Common myeloid progenitor, CD34-positive (primary cell): Measurements from ENCODE around the gene ROBO1.

Experiments
- CTCF ChIA-PET: fragments of 350-600 bp; sonication (Branson Sonifier 250); formaldehyde crosslinking; loops from one replicate; lab custom pipeline; 2021; ENCODE audit warnings: antibody characterized with exemption; lab: Charles Lee
- POLR2A ChIA-PET: fragments of 350-600 bp; sonication (Branson Sonifier 250); formaldehyde crosslinking; loops from one replicate; lab custom pipeline; 2021; ENCODE audit warnings: antibody characterized with exemption; lab: Charles Lee
- DNase-seq, 3 donors: peaks; one replicate each; pipeline versions ENCODE4 v3.0.0 to v3.0.0-alpha.2; 2013
- H3K27ac ChIP-seq, 2 experiments: 1 replicate in 1 of 2; 2 replicates in 1 of 2; pipeline ENCODE4 v1.7.0; 2013; ENCODE audit warnings: inconsistent platforms in 2 of 2, low read length in 2 of 2, mild to moderate bottlenecking in 2 of 2, low read depth in 1 of 2, moderate library complexity in 1 of 2; ENCODE audit not compliant: severe bottlenecking in 2 of 2, insufficient read depth in 1 of 2, poor library complexity in 1 of 2
- H3K27me3 ChIP-seq, 5 experiments: replicated peaks in 2 of 5; 1 replicate in 3 of 5; 2 replicates in 2 of 5; pipeline versions ENCODE4 v1.6.1 to v1.7.0; 2013; ENCODE audit warnings: low read length in 4 of 5, mild to moderate bottlenecking in 2 of 5, moderate library complexity in 2 of 5, inconsistent platforms in 1 of 5; ENCODE audit not compliant: insufficient read depth in 5 of 5, control insufficient read depth in 4 of 5
- H3K36me3 ChIP-seq, 4 experiments: 1 replicate in 2 of 4; 2 replicates in 2 of 4; pipeline versions ENCODE4 v1.6.1 to v1.7.0; 2013; ENCODE audit warnings: low read length in 3 of 4, control low read depth in 1 of 4, mild to moderate bottlenecking in 1 of 4; ENCODE audit not compliant: control insufficient read depth in 4 of 4, insufficient read depth in 4 of 4
- H3K4me1 ChIP-seq, 4 experiments: 1 replicate in 3 of 4; 2 replicates in 1 of 4; pipeline versions ENCODE4 v1.6.1 to v1.7.1; 2013; ENCODE audit warnings: low read length in 3 of 4, mild to moderate bottlenecking in 3 of 4, control low read depth in 1 of 4, inconsistent platforms in 1 of 4, moderate library complexity in 1 of 4; ENCODE audit not compliant: control insufficient read depth in 4 of 4, insufficient read depth in 4 of 4; ENCODE audit errors: control extremely low read depth in 1 of 4
- H3K4me3 ChIP-seq, 7 experiments: 1 replicate in 4 of 7; 2 replicates in 3 of 7; pipeline versions ENCODE4 v1.5.1 to v1.7.0; 2013; ENCODE audit warnings: mild to moderate bottlenecking in 7 of 7, low read length in 6 of 7, moderate library complexity in 6 of 7, inconsistent platforms in 2 of 7, low read depth in 2 of 7, control low read depth in 1 of 7; ENCODE audit not compliant: insufficient read depth in 4 of 7, control insufficient read depth in 1 of 7; ENCODE audit errors: extremely low read depth in 1 of 7
- H3K9me3 ChIP-seq, 5 experiments: 1 replicate in 4 of 5; 2 replicates in 1 of 5; pipeline versions ENCODE4 v1.6.1 to v1.7.1; 2013; ENCODE audit warnings: low read length in 4 of 5, mild to moderate bottlenecking in 2 of 5, inconsistent platforms in 1 of 5, low read depth in 1 of 5, moderate library complexity in 1 of 5; ENCODE audit not compliant: control insufficient read depth in 4 of 5, insufficient read depth in 2 of 5; ENCODE audit errors: control extremely low read depth in 1 of 5
- WGBS: methylation state at CpG from one replicate; pipeline ENCODE4 v1.1.5; 2013; ENCODE audit not compliant: insufficient coverage; 5-methylcytosine and 5-hydroxymethylcytosine counted together

Gene ROBO1

DNA sequence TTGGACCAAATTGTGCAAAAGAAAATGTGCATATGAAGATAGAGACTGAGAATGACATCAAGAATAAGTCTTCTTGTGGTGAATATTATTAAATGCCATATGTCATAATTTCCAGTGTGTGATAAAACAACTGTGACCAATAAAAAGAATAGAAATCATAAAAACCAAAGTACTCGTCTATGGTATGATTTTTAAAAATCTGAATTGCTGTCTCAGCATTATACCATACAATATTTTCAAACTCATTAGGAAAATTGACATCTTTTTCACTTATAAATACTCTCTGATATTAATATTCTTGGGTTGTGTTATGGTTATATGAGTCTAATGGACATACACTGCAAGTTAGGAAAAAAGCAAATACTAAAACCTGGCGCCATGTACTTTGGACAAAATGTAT is 279.4 kb downstream of the ROBO1 start:
- Histone ChIP-seq H3K36me3 (no peaks in the 10 kb centered on the region), H3K4me1 (no peaks in the 10 kb centered on the region), H3K4me3 (no peak overlapping the region), H3K9me3 (no peaks in the 10 kb centered on the region), H3K27me3 (peaks cover 0 to 2% (median 0%) of the 10 kb centered on the region in 5 experiments), H3K27ac (no peak overlapping the region)
- WGBS, result 100% methylated on average over 1 of the region's 2 CpGs
- DNase-seq, result no peak
- ChIA-PET CTCF (no interaction called here), POLR2A (no interaction called here)

DNA sequence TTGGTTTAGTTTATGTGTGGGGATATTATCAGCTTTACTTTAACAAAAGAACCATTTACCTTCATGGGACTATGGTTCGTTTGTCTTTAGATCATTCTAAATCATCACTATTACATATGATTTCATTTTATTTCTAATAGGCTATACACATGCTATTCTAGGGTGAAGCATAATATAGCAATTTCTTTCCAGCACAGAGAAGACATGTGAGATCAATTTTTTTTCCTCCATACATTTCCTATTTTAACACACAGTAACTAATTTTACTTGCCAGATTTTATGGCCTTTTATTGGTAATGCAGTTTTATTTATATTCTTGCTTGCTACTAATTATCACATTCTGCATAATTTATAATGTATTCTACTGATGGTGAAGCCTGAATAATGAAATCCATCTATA is 287.1 kb downstream of the ROBO1 start:
- H3K36me3 ChIP-seq, result no peaks in the 10 kb centered on the region
- H3K27ac ChIP-seq, result no peak overlapping the region
- H3K27me3 ChIP-seq, result peaks cover 0 to 2% (median 0%) of the 10 kb centered on the region in 5 experiments
- H3K9me3 ChIP-seq, result no peaks in the 10 kb centered on the region
- WGBS, result no CpG with 5 or more reads among the region's 1 CpG
- ChIA-PET CTCF (no interaction called here), POLR2A (no interaction called here)
- no peaks in the 10 kb centered on the region for H3K4me1 ChIP-seq
- no peak for DNase-seq
- H3K4me3 ChIP-seq, result no peak overlapping the region

- Histone ChIP-seq H3K9me3 (no peaks in the 10 kb centered on the region), H3K4me3 (no peak overlapping the region), H3K36me3 (no peaks in the 10 kb centered on the region), H3K4me1 (no peaks in the 10 kb centered on the region), H3K27ac (no peak overlapping the region), H3K27me3 (no peaks in the 10 kb centered on the region)
- ChIA-PET CTCF (no interaction called here), POLR2A (no interaction called here)
- 100% methylated on average over 1 of the region's 1 CpG for WGBS
- no peak for DNase-seq
Observed at GRCh38 chr3:79478620-79479019, 289.2 kb downstream of the ROBO1 start.

- ChIA-PET CTCF (no interaction called here), POLR2A (no interaction called here)
- Histone ChIP-seq H3K27ac (no peak overlapping the region), H3K27me3 (no peaks in the 10 kb centered on the region), H3K36me3 (no peaks in the 10 kb centered on the region), H3K4me1 (no peaks in the 10 kb centered on the region), H3K4me3 (no peak overlapping the region), H3K9me3 (no peaks in the 10 kb centered on the region)
- no peak for DNase-seq
- WGBS, result no CpG with 5 or more reads among the region's 1 CpG
Observed at GRCh38 chr3:79477242-79477641, 290.6 kb downstream of the ROBO1 start.

DNA sequence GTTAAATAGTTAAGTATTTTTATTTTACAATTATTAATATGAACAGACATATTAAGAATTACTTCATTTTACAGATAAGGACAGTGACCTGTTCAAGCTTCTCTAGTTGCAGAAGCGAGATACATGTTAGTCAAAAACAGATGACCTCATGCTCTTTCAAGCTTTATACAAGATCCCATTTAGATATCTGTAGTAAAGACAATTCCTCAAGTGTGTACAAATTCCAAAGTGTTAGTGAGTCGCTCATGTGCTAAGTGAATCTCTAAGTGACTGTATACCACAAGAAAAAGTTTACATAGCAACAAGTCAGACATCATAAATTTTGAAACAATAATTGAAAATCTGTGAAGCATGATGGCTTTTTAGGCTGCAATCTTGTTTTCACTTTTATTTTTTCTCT is 293.8 kb downstream of the ROBO1 start:
- no peak for DNase-seq
- Histone ChIP-seq H3K36me3 (no peaks in the 10 kb centered on the region), H3K4me3 (no peak overlapping the region), H3K27ac (no peak overlapping the region), H3K4me1 (no peaks in the 10 kb centered on the region), H3K27me3 (no peaks in the 10 kb centered on the region), H3K9me3 (no peaks in the 10 kb centered on the region)
- ChIA-PET POLR2A (no interaction called here), CTCF (no interaction called here)
- 80% methylated on average over 1 of the region's 2 CpGs for WGBS

DNA sequence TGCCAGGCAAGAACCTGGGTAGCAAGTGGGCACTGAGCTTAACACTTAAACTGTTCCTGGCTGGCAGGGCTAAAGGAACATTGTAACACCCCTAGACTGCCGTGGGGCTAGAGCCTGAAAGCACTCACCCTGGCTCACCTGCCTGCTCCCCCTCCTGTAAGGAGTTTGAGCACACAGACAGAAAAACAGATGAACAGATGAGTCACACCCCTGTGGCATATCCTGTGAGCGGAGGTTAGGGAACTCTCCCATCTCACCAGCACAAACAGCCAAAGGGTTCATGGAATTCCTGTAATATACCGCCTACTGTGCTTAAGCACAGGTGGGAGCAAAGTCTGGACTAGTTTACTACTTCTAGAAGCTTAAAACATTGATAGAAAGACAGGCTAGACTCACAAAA is 300.1 kb downstream of the ROBO1 start:
- Histone ChIP-seq H3K27ac (no peak overlapping the region), H3K4me3 (no peak overlapping the region), H3K9me3 (no peaks in the 10 kb centered on the region), H3K4me1 (no peaks in the 10 kb centered on the region), H3K36me3 (no peaks in the 10 kb centered on the region), H3K27me3 (no peaks in the 10 kb centered on the region)
- WGBS, result 100% methylated on average over 1 of the region's 3 CpGs
- ChIA-PET POLR2A (no interaction called here), CTCF (no interaction called here)
- DNase-seq, result no peak

DNA sequence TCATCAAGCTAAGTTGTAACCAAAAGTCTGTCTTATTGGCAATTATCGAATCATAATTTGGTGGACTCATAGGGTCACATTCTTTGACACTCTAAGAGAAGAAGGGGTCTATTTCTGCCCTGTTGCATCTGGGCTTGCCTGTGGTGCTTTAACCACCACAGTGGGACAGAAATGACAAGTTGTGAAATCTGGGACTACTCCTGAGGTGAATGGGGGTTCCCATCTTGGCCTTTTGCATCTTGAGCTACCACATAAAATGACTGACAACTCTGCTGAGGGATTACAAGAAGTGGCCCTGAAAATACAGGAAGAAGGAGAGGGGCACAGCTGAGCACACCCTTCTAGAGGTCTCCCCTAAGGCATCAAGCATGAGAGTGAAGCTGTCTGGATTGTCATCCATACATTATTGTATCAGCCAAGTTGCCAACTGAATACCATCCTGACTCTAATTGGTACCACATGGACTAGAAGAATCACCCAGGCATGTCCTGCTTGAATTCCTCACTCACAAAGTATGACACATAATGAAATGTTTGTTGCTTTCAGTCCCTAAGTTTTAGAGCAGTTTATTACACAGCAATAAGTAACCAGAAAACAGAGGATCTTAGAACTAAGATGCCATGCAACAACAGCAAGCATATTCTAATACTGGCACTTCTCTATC is 306.5 kb downstream of the ROBO1 start:
- Histone ChIP-seq H3K4me3 (no peak overlapping the region), H3K36me3 (no peaks in the 10 kb centered on the region), H3K27me3 (peaks cover 0 to 1% (median 0%) of the 10 kb centered on the region in 5 experiments), H3K4me1 (no peaks in the 10 kb centered on the region), H3K9me3 (no peaks in the 10 kb centered on the region), H3K27ac (no peak overlapping the region)
- ChIA-PET CTCF (no interaction called here), POLR2A (no interaction called here)
- DNase-seq, result no peak
- 82% methylated on average over 1 of the region's 1 CpG for WGBS
